GM19035 (cell line): ENCODE measurements around the gene CBX5.
A peak's percentile ranks its signal among the peaks of the same experiment; 100 is the strongest.
"Not testable (repeated sequence)": the region's sequence is repeated elsewhere in the genome, so short reads cannot be mapped to it uniquely, and the experiment has no call there.

ENCODE experiments used
- ATAC-seq: cut with Tn5 transposase; IDR thresholded peaks from one replicate; pipeline ENCODE4 v1.9.1; 2021; ENCODE audit not compliant: unreplicated experiment

Gene CBX5

GRCh38 chr12:54228471-54228870, 51.5 kb downstream of the CBX5 start:
- no peak for ATAC-seq

GRCh38 chr12:54227927-54228326, 52.0 kb downstream of the CBX5 start:
- not testable (repeated sequence) for ATAC-seq

GRCh38 chr12:54227376-54227775, 52.5 kb downstream of the CBX5 start:
- no peak for ATAC-seq

GRCh38 chr12:54225666-54226065, 54.3 kb downstream of the CBX5 start:
- no peak for ATAC-seq

DNA sequence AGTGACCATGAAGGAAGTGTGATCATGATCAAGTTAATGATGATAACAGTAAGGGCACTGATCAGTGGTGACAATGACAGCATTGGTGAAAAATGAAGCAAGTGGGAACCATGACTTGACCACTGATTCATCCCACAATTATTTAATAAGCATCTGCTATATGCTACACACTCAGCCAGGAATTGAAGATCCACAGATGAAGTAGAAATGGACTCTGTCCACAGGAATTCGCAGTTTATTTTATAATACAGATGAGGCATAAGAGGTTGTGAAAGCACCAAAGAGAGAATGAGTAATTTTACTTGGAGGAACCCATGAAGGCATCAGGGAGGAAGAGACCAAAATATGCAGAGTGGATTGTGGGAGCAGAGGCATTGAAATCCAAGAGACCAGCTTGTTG, 57.3 kb downstream of the CBX5 start:
- no peak for ATAC-seq

DNA sequence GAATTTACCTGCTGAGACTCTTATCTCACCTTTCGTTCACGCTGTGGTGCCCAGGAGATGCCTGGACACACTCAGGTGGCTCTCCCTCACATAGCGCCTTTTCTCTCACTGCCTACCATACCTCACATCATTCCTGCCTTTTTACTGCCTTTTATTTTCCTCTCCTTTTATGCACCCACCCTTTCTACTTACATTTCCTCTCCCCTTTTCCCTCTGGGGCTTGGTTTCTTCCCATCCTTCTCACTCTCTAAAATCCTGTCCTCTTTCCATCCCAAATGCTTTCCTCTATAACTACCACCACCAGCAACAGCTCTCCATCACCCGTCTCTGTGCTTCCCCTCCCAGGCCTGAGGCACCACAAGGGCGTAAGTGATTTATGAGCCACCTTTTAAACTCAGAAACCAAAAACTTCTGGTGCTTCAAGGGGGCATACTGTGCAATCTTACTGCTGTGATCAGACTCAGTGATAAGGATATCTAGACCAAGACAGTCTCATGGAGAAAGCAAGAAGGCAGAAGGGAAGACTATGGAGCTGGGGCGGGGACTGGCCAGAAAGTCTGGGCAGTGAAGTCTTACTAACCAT, 58.4 kb downstream of the CBX5 start:
- no peak for ATAC-seq

- ATAC-seq = no peak
Observed at GRCh38 chr12:54220567-54220966, 59.4 kb downstream of the CBX5 start.

DNA sequence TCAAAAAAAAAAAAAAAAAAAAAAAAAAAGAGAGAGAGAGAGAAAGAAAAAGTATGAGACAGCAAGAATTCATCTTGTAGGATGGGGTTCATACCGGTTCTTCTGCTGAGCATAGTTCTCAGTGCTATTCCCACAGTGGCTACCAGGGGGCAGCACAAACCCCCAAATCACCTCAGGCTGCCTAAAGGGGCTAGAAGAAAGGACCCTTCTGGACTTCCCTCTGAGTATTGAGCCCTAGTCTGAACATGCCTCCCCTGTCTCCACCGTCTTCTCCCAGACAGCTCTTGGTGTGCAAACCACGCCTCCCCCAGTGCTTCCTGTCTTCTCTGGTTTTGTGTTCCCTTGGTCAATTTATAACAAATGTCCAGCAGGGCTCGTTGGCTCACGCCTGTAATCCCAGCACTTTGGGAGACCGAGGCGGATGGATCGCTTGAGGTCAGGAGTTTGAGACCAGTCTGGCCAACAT, 59.8 kb downstream of the CBX5 start:
- ATAC-seq = no peak

GRCh38 chr12:54217774-54218241, 62.1 kb downstream of the CBX5 start:
- ATAC-seq = no peak

DNA sequence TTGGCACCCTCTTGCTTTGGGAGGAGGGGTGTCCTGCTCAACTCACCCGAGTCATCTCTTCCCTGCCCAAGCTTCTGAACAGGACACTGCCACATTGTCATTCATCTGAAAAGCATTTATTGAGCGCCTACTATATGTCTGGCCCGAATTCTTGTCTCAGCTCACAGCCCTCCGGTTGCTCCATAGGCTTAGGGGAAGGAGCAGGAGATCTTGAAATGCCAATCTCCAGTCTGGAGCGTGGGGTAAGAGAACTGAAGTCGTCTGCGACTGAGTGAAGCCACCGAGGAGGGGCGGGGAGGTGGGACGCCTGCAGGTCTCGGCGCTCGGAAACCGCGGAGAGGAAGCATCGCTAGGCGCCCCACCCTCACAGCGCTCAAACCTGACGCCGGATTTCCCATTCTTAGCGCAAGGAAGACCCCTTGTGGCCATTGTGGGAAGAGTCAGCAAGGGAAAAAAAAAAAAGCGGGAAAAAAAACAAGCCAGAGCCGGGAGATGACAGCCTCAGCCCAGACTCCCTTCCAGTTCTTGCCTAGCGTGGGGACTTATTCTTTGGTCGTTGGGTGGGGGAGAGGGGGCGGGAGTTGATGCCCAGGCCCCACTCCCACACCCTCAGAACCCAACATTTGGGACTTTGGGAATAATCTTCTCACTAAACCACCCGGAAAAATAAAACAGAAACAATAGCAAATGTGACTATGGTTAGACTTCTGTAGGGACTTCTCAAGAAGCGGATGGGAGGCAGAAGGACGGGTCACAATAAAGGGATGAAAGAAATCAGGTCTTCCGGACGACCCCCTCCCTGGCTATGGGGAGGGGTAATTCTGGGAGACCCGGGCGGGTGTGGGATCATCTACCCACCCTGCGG, 62.9 kb downstream of the CBX5 start:
- no peak for ATAC-seq

DNA sequence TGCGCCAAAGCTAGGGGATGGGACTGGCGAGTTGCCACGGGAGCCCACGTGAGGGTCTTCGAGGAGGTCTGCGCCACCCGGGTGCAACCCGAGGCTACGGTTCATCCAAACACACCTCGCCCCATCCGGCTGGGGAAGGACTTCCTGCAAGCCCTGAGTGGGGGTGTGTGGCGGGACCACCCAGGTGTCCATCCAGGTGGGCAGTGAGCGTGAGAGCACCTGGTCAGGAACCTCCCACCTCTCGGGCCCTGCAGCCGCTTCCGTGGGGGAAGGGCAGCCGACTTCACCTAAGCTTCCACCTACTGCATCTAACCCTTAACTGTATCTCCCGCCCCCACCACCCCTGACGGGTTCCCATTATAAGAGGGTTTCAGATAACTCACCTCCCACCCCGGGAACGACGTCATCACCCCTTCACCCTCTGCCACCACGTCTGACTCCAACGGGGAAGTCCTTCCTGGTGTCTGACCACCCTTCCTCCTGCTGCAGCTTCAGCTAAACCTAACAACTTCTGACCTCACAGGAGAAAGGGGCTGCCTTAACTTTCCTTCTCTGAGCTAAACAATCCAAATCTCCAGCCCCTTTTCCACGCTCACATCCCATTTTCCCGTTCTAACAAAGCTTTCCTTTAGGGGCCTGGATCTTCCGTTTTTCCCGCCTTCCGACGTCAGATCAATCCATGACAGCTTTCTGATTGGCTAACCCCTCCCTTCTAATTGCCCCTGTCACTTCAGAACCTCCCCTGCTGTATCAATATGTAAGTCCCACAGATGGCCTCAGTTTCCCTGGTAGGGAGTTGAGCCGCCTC, 63.7 kb downstream of the CBX5 start:
- ATAC-seq = no peak

DNA sequence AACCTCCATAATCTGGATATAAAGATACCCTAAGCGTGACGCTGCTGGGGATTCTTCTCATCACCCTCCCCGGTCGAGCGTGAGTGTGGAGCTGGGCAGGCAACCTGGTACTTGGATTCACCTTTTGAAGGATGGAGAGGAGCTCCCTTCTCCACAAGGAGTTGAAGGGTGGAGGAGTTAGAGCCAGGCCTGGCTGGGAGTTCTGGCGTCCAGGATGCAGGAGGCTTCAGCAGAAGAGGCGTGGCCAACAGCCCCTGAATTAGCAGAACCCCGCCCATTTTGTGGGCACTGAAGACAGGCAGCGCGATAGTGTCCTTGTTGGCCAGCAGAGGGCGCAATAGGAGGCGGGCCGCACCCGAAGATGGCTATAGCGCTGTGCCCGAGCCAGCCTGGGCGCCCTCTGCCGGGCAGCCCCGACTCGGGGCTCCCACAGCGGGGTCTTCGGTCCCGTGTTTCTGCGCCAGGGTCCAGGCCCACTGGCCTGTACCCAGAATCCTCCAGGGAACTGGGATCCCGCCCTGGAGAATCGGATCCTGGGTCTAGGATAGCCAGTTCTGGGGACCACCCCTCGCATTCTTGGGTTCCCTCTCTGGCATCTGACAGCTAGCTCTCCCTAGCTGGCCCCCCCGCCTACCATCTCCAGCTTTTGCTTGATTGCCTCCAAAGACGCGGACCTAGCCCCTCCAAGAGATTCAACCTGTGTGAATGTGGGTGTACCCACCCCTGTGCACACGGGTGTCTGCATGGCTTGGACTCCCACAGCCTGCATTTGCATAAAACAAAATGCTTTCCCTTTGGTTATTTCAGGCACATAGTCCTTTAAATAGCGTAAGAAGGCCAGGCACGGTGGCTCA, 65.1 kb downstream of the CBX5 start:
- peak; percentile 80 for ATAC-seq

GRCh38 chr12:54213079-54213478, 66.8 kb downstream of the CBX5 start:
- no peak for ATAC-seq

- ATAC-seq = no peak
Observed at GRCh38 chr12:54211920-54212319, 68.0 kb downstream of the CBX5 start.

- no peak for ATAC-seq
Observed at GRCh38 chr12:54210400-54210790, 69.5 kb downstream of the CBX5 start.

DNA sequence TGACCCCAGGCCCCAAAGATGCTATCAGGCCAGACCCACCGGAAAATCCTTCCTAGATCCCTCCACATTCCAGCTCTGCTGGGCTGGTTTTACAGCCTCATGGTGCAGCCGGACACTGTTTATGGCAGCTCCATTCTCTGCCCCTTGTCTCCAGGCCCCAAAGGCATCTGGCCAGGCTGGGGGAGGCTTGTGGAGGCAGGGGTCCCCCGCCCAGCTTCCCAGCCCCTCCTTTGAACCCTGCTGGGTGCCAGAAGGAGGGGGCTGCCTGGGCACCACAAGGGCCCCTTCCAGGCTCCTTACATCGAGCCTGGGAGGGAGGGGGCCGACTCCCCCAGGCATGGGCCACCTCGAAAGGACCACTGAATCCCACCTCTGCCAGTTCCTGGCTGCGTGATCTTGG, 71.3 kb downstream of the CBX5 start:
- ATAC-seq = no peak

DNA sequence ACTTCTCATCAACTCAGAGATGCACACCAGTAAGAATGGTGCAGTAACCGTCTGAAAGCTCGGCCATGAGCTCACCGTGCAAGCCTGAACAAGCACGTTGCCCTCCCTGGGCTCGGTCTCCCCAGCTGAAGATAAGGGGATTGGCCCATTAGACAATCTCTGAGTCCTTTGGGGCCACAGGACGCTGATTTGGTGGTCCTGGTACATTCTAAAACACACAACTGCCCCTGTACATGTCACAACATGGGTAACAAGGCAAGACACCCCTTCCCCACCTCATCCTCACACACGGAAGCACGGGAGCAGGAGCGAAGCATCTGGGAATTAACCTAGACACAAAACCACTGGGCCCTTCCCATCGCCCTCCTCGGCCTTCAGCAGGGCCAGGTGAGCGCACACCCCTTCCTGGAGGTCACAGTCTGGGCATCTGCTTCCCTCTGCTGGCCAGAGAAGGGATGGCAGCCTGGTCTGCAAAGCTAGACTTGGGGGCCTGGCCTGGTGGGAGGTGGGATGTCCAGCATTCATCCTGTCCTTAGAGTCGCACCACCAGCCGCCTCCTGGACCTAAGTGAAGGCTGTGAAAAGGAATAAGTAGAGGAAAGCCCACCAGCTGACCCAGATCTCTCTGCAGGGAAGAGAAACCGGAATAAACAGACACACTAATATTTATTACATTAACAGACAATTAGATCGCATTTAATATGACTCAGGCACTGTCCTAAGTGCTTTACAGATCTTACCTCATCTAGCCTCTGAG, 72.2 kb downstream of the CBX5 start:
- no peak for ATAC-seq

DNA sequence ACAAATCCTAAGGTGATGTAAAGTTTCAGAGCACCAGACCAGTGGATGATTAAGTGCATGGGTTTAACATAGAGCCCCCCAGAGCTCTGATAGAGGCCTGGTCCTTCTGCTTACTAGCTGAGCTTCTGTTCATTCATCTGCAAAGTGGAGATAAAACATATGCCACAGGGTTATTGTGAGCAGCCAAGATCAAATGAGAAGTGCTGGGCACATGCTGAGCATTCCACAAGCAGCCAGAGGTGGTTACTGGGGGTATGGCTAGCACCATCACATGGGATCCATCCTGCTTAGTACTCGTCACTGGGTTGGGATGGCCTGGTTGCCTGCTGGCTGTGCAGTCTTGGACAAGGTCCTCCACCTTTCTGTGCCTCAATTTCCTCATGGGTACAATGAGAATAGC, 73.1 kb downstream of the CBX5 start:
- no peak for ATAC-seq

GRCh38 chr12:54204316-54204715, 75.6 kb downstream of the CBX5 start:
- no peak for ATAC-seq
